SK-N-SH treated with all-trans-retinoic acid at 6 μM for 48 hours (cell line): ENCODE data around the gene CPEB3.

Experiments used
- ATAC-seq: fragments of 200-7000 bp; cut with Tn5 transposase; 3 replicates; pipeline ENCODE4 v1.9.1; 2020; ENCODE audit warnings: mild to moderate bottlenecking, moderate library complexity
- ARNTL ChIP-seq: fragments of 450-650 bp; formaldehyde crosslinking; IDR thresholded peaks from 2 replicates; pipeline ENCODE4 v1.5.0; 2020; ENCODE audit warnings: low read depth, mild to moderate bottlenecking, moderate library complexity, borderline replicate concordance
- BACH2 ChIP-seq: fragments of 250-450 bp; sonication (Bioruptor Pico); IDR thresholded peaks from 2 replicates; pipeline ENCODE4 v1.9.0; 2021; ENCODE audit warnings: mild to moderate bottlenecking, borderline replicate concordance
- CSDC2 ChIP-seq: fragments of 250-450 bp; sonication (Bioruptor Pico); IDR thresholded peaks from 2 replicates; pipeline ENCODE4 v1.5.0; 2020; ENCODE audit warnings: mild to moderate bottlenecking, moderate library complexity
- ESRRG ChIP-seq: fragments of 250-450 bp; sonication (Bioruptor Pico); IDR thresholded peaks from 2 replicates; pipeline ENCODE4 v1.6.1; 2021; ENCODE audit warnings: mild to moderate bottlenecking
- GLIS3 ChIP-seq: fragments of 250-450 bp; sonication (Bioruptor Pico); IDR thresholded peaks from 2 replicates; pipeline ENCODE4 v1.5.0; 2020; ENCODE audit warnings: mild to moderate bottlenecking, moderate library complexity
- ISL1 ChIP-seq: fragments of 250-450 bp; sonication (Bioruptor Pico); IDR thresholded peaks from 2 replicates; pipeline ENCODE4 v2.1.2; 2022; ENCODE audit warnings: mild to moderate bottlenecking, moderate library complexity
- OSR1 ChIP-seq: fragments of 250-450 bp; sonication (Bioruptor Pico); IDR thresholded peaks from 2 replicates; pipeline ENCODE4 v1.8.0; 2022; ENCODE audit warnings: moderate library complexity, mild to moderate bottlenecking, inconsistent platforms
- PPARA ChIP-seq: fragments of 250-450 bp; sonication (Bioruptor Pico); IDR thresholded peaks from 2 replicates; pipeline ENCODE4 v1.5.0; 2020; ENCODE audit warnings: mild to moderate bottlenecking, borderline replicate concordance
- RARB ChIP-seq: fragments of 250-450 bp; sonication (Bioruptor Pico); IDR thresholded peaks from 2 replicates; pipeline ENCODE4 v1.8.0; 2021; ENCODE audit warnings: mild to moderate bottlenecking, moderate library complexity
- SNAI2 ChIP-seq: fragments of 250-450 bp; sonication (Bioruptor Pico); IDR thresholded peaks from 2 replicates; pipeline ENCODE4 v1.5.0; 2020; ENCODE audit warnings: mild to moderate bottlenecking, moderate library complexity
- TCF4 ChIP-seq: fragments of 250-450 bp; sonication (Bioruptor Pico); IDR thresholded peaks from 2 replicates; pipeline ENCODE4 v1.8.0; 2021; ENCODE audit warnings: mild to moderate bottlenecking, moderate library complexity, borderline replicate concordance
- TOX ChIP-seq: fragments of 250-450 bp; sonication (Bioruptor Pico); IDR thresholded peaks from 2 replicates; pipeline ENCODE4 v1.8.0; 2021; ENCODE audit warnings: mild to moderate bottlenecking, moderate library complexity, borderline replicate concordance
- ZFP3 ChIP-seq: fragments of 250-450 bp; sonication (Bioruptor Pico); IDR thresholded peaks from 2 replicates; pipeline ENCODE4 v1.5.0; 2020; ENCODE audit warnings: mild to moderate bottlenecking, moderate library complexity
- ZFP30 ChIP-seq: fragments of 450-650 bp; formaldehyde crosslinking; IDR thresholded peaks from 2 replicates; pipeline ENCODE4 v1.5.0; 2022; ENCODE audit warnings: mild to moderate bottlenecking, moderate library complexity
- ZNF565 ChIP-seq: fragments of 450-650 bp; formaldehyde crosslinking; conservative IDR thresholded peaks from 2 replicates; pipeline ENCODE4 v1.5.0; 2020; ENCODE audit warnings: low read depth, mild to moderate bottlenecking, moderate library complexity
- ZNF70 ChIP-seq: fragments of 450-650 bp; formaldehyde crosslinking; IDR thresholded peaks from 2 replicates; pipeline ENCODE4 v1.5.0; 2020; ENCODE audit warnings: mild to moderate bottlenecking, moderate library complexity
- ZNF8 ChIP-seq: fragments of 450-650 bp; formaldehyde crosslinking; IDR thresholded peaks from 2 replicates; pipeline ENCODE4 v1.5.0; 2020; ENCODE audit warnings: mild to moderate bottlenecking, moderate library complexity
- TF ChIP-seq, protein P1 (sequence below): fragments of 250-450 bp; sonication (Bioruptor Pico); IDR thresholded peaks from 2 replicates; pipeline ENCODE4 v1.5.1; 2021; ENCODE audit warnings: mild to moderate bottlenecking, moderate library complexity
- TF ChIP-seq, protein P2 (sequence below): fragments of 250-450 bp; sonication (Bioruptor Pico); IDR thresholded peaks from 2 replicates; pipeline ENCODE4 v1.8.0; 2021; ENCODE audit warnings: low read depth, mild to moderate bottlenecking, moderate library complexity, borderline replicate concordance
- TF ChIP-seq, protein P3 (sequence below): fragments of 250-450 bp; sonication (Bioruptor Pico); IDR thresholded peaks from 2 replicates; pipeline ENCODE4 v1.8.0; 2020; ENCODE audit warnings: mild to moderate bottlenecking, moderate library complexity, borderline replicate concordance
- TF ChIP-seq, protein P4 (sequence below): fragments of 250-450 bp; sonication (Bioruptor Pico); IDR thresholded peaks from 2 replicates; pipeline ENCODE4 v1.5.0; 2020; ENCODE audit warnings: mild to moderate bottlenecking, moderate library complexity

CPEB3 gene

DNA sequence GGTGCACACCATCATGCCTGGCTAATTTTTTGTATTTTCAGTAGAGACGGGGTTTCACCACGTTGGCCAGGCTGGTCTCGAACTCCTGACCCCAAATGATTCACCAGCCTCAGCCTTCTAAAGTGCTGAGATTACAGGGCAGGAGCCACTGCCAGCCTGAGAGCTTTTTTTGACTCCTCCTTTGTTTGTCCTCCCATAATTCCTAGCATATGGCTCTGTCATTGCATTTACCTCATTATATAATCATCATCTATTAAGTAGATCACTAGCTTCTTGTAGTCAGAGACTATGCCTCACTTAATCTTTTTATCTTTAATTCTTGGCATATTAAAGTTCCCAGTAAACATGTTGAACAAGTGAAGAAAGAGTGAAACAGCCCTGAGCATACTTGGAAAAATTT is 82.1 kb downstream of the CPEB3 start:
- TF ChIP-seq BACH2 (CRISPR knock-in tag) (no peak), TOX (CRISPR knock-in tag) (no peak), ISL1 (peak; percentile 44; the same call in 1 of the 2 replicates), PPARA (CRISPR knock-in tag) (no peak)
- TF ChIP-seq, protein P1, sequence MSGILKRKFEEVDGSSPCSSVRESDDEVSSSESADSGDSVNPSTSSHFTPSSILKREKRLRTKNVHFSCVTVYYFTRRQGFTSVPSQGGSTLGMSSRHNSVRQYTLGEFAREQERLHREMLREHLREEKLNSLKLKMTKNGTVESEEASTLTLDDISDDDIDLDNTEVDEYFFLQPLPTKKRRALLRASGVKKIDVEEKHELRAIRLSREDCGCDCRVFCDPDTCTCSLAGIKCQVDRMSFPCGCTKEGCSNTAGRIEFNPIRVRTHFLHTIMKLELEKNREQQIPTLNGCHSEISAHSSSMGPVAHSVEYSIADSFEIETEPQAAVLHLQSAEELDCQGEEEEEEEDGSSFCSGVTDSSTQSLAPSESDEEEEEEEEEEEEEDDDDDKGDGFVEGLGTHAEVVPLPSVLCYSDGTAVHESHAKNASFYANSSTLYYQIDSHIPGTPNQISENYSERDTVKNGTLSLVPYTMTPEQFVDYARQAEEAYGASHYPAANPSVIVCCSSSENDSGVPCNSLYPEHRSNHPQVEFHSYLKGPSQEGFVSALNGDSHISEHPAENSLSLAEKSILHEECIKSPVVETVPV (CRISPR knock-in tag), result no peak
- peak; percentile 74 for ATAC-seq

DNA sequence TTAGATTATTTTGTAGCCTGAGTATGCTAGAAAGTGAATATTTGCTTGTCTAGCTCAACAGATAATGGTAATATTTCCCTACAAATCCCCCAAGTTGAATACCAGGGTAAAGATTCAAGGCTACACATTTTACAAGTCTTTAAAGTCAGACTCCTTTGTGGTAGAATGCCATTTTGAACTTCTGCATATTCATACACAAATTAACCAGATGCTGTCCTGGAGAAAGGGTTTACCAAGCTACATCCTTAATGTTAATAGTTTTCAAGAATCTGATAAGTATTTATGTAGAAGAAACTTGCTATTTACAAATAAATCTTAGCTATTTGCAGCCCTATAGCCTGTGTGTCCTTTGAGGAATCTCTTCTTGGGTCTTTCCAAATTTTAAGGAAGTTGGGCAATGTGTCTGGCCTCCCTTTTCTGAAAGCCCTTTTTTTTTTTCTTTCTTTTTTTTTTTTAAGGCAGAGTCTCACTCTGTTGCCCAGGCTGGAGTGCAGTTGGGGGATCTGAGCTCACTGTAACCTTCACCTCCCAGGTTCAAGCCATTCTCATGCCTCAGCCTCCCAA is 82.6 kb downstream of the CPEB3 start:
- TF ChIP-seq TCF4, result no peak
- TF ChIP-seq ARNTL, result no peak
- no peak for TF ChIP-seq ZFP30 (CRISPR knock-in tag)
- no peak for TF ChIP-seq ZFP3
- TF ChIP-seq ZNF565 (CRISPR knock-in tag), result no peak
- no peak for TF ChIP-seq ZNF8 (CRISPR knock-in tag)
- ATAC-seq, result no peak

DNA sequence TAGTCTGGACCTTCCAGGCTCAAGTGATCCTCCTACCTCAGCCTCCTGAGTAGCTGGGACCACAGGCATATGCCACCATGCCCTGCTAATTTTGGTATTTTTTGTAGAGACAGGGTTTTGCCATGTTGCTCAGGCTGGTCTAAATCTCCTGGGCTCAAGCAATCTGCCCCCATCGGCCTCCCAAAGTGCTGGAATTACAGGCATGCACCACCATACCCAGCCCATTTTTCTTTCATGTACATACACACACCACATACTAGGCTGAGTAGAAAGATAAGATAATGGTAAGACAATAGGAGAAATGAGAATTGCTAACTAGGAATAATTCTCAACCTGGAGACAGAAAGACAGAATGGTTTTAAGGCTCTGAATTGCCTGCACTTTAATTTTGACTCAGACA is 83.8 kb downstream of the CPEB3 start:
- no peak for ATAC-seq
- no peak for TF ChIP-seq PPARA (CRISPR knock-in tag)
- TF ChIP-seq SNAI2 (CRISPR knock-in tag), result no peak
- TF ChIP-seq, protein P1 (CRISPR knock-in tag), result no peak
- no peak for TF ChIP-seq ISL1
- no peak for TF ChIP-seq GLIS3
- no peak for TF ChIP-seq ARNTL
- TF ChIP-seq ZFP3, result no peak
- no peak for TF ChIP-seq ZFP30 (CRISPR knock-in tag)
- TF ChIP-seq ZNF8 (CRISPR knock-in tag), result no peak
- TF ChIP-seq ESRRG (CRISPR knock-in tag), result no peak
- TF ChIP-seq OSR1, result no peak
- TF ChIP-seq, protein P2, sequence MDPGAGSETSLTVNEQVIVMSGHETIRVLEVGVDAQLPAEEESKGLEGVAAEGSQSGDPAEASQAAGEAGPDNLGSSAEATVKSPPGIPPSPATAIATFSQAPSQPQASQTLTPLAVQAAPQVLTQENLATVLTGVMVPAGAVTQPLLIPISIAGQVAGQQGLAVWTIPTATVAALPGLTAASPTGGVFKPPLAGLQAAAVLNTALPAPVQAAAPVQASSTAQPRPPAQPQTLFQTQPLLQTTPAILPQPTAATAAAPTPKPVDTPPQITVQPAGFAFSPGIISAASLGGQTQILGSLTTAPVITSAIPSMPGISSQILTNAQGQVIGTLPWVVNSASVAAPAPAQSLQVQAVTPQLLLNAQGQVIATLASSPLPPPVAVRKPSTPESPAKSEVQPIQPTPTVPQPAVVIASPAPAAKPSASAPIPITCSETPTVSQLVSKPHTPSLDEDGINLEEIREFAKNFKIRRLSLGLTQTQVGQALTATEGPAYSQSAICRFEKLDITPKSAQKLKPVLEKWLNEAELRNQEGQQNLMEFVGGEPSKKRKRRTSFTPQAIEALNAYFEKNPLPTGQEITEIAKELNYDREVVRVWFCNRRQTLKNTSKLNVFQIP (CRISPR knock-in tag), result no peak
- TF ChIP-seq TOX (CRISPR knock-in tag), result no peak
- TF ChIP-seq TCF4, result no peak
- no peak for TF ChIP-seq BACH2 (CRISPR knock-in tag)
- TF ChIP-seq CSDC2 (CRISPR knock-in tag), result no peak
- no peak for TF ChIP-seq ZNF70 (CRISPR knock-in tag)
- TF ChIP-seq, protein P3, sequence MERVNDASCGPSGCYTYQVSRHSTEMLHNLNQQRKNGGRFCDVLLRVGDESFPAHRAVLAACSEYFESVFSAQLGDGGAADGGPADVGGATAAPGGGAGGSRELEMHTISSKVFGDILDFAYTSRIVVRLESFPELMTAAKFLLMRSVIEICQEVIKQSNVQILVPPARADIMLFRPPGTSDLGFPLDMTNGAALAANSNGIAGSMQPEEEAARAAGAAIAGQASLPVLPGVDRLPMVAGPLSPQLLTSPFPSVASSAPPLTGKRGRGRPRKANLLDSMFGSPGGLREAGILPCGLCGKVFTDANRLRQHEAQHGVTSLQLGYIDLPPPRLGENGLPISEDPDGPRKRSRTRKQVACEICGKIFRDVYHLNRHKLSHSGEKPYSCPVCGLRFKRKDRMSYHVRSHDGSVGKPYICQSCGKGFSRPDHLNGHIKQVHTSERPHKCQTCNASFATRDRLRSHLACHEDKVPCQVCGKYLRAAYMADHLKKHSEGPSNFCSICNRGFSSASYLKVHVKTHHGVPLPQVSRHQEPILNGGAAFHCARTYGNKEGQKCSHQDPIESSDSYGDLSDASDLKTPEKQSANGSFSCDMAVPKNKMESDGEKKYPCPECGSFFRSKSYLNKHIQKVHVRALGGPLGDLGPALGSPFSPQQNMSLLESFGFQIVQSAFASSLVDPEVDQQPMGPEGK (CRISPR knock-in tag), result no peak
- TF ChIP-seq, protein P4, sequence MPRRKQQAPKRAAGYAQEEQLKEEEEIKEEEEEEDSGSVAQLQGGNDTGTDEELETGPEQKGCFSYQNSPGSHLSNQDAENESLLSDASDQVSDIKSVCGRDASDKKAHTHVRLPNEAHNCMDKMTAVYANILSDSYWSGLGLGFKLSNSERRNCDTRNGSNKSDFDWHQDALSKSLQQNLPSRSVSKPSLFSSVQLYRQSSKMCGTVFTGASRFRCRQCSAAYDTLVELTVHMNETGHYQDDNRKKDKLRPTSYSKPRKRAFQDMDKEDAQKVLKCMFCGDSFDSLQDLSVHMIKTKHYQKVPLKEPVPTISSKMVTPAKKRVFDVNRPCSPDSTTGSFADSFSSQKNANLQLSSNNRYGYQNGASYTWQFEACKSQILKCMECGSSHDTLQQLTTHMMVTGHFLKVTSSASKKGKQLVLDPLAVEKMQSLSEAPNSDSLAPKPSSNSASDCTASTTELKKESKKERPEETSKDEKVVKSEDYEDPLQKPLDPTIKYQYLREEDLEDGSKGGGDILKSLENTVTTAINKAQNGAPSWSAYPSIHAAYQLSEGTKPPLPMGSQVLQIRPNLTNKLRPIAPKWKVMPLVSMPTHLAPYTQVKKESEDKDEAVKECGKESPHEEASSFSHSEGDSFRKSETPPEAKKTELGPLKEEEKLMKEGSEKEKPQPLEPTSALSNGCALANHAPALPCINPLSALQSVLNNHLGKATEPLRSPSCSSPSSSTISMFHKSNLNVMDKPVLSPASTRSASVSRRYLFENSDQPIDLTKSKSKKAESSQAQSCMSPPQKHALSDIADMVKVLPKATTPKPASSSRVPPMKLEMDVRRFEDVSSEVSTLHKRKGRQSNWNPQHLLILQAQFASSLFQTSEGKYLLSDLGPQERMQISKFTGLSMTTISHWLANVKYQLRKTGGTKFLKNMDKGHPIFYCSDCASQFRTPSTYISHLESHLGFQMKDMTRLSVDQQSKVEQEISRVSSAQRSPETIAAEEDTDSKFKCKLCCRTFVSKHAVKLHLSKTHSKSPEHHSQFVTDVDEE (CRISPR knock-in tag), result no peak
- TF ChIP-seq RARB (CRISPR knock-in tag), result no peak
